Measurements from ENCODE around the gene TRAF3.

Gene TRAF3

GRCh38 chr14:102885737-102886447 is 108.6 kb downstream of the TRAF3 start:
- no peaks in the 10 kb centered on the region for H3K79me2 ChIP-seq (ENCODE audit: control insufficient read depth, insufficient read depth, low read length)
- no peak overlapping the region for H2BK5ac ChIP-seq (ENCODE audit: low read length)
- no peak overlapping the region for H3K27ac ChIP-seq (ENCODE audit: low read depth, low read length)
- H2BK15ac ChIP-seq (replicated peaks; ENCODE audit: low read depth), result no peak overlapping the region
- H2AK5ac ChIP-seq (ENCODE audit: low read length), result no peak overlapping the region
- H3K36me3 ChIP-seq (ENCODE audit: control insufficient read depth, insufficient read depth, low read length), result no peaks in the 10 kb centered on the region
- H3K4ac ChIP-seq (ENCODE audit: low read depth, low read length), result no peak overlapping the region
- H3K27me3 ChIP-seq (ENCODE audit: insufficient read depth, low read length, poor library complexity), result no peaks in the 10 kb centered on the region
- H3K4me3 ChIP-seq (ENCODE audit: low read length), result no peak overlapping the region
- no peak overlapping the region for H3K4me2 ChIP-seq (ENCODE audit: low read length)
- no peak overlapping the region for H3K18ac ChIP-seq (ENCODE audit: low read length)
- no peak overlapping the region for H3K9ac ChIP-seq (ENCODE audit: low read length)
- no peak overlapping the region for H3K56ac ChIP-seq (ENCODE audit: low read length)
- DNase-seq, result peak; percentile 5
- no peak overlapping the region for H4K5ac ChIP-seq (ENCODE audit: low read length)
- no peaks in the 10 kb centered on the region for H3K4me1 ChIP-seq (ENCODE audit: control insufficient read depth, low read depth, low read length)
- no peak overlapping the region for H2BK120ac ChIP-seq (ENCODE audit: low read depth, low read length)
- no peak overlapping the region for H4K8ac ChIP-seq (ENCODE audit: low read depth, low read length)
- H3K79me1 ChIP-seq (ENCODE audit: low read length), result no peaks in the 10 kb centered on the region
- H3K23ac ChIP-seq (ENCODE audit: low read length), result no peak overlapping the region
- WGBS (ENCODE audit: extremely low coverage, insufficient coverage, low lambda C conversion rate), result no CpG with 5 or more reads among the region's 22 CpGs

GRCh38 chr14:102888748-102889147 is 111.5 kb downstream of the TRAF3 start:
- DNase-seq, result no peak
- Histone ChIP-seq H2BK120ac (ENCODE audit: low read depth, low read length) (no peak overlapping the region), H3K56ac (ENCODE audit: low read length) (no peak overlapping the region), H3K4me1 (ENCODE audit: control insufficient read depth, low read depth, low read length) (no peaks in the 10 kb centered on the region), H3K18ac (ENCODE audit: low read length) (no peak overlapping the region), H3K23ac (ENCODE audit: low read length) (no peak overlapping the region), H3K4me2 (ENCODE audit: low read length) (no peak overlapping the region), H2BK5ac (ENCODE audit: low read length) (no peak overlapping the region), H3K79me1 (ENCODE audit: low read length) (no peaks in the 10 kb centered on the region), H3K79me2 (ENCODE audit: control insufficient read depth, insufficient read depth, low read length) (no peaks in the 10 kb centered on the region), H3K4ac (ENCODE audit: low read depth, low read length) (no peak overlapping the region), H3K27me3 (ENCODE audit: insufficient read depth, low read length, poor library complexity) (no peaks in the 10 kb centered on the region), H3K36me3 (ENCODE audit: control insufficient read depth, insufficient read depth, low read length) (no peaks in the 10 kb centered on the region), H3K27ac (ENCODE audit: low read depth, low read length) (no peak overlapping the region), H4K8ac (ENCODE audit: low read depth, low read length) (no peak overlapping the region), H2AK5ac (ENCODE audit: low read length) (no peak overlapping the region), H4K5ac (ENCODE audit: low read length) (no peak overlapping the region), H3K9ac (ENCODE audit: low read length) (no peak overlapping the region), H3K4me3 (ENCODE audit: low read length) (no peak overlapping the region), H2BK15ac (replicated peaks; ENCODE audit: low read depth) (no peak overlapping the region)
- no CpG with 5 or more reads among the region's 1 CpG for WGBS (ENCODE audit: extremely low coverage, insufficient coverage, low lambda C conversion rate)

GRCh38 chr14:102889615-102890014 is 112.4 kb downstream of the TRAF3 start:
- Histone ChIP-seq H3K4ac (ENCODE audit: low read depth, low read length) (no peak overlapping the region), H3K4me3 (ENCODE audit: low read length) (no peak overlapping the region), H3K9ac (ENCODE audit: low read length) (no peak overlapping the region), H3K79me2 (ENCODE audit: control insufficient read depth, insufficient read depth, low read length) (no peaks in the 10 kb centered on the region), H3K79me1 (ENCODE audit: low read length) (no peaks in the 10 kb centered on the region), H3K27me3 (ENCODE audit: insufficient read depth, low read length, poor library complexity) (no peaks in the 10 kb centered on the region), H3K4me1 (ENCODE audit: control insufficient read depth, low read depth, low read length) (no peaks in the 10 kb centered on the region), H4K5ac (ENCODE audit: low read length) (no peak overlapping the region), H2BK15ac (replicated peaks; ENCODE audit: low read depth) (no peak overlapping the region), H2BK120ac (ENCODE audit: low read depth, low read length) (no peak overlapping the region), H3K23ac (ENCODE audit: low read length) (no peak overlapping the region), H3K4me2 (ENCODE audit: low read length) (no peak overlapping the region), H2AK5ac (ENCODE audit: low read length) (no peak overlapping the region), H3K27ac (ENCODE audit: low read depth, low read length) (no peak overlapping the region), H2BK5ac (ENCODE audit: low read length) (no peak overlapping the region), H3K56ac (ENCODE audit: low read length) (no peak overlapping the region), H3K36me3 (ENCODE audit: control insufficient read depth, insufficient read depth, low read length) (no peaks in the 10 kb centered on the region), H3K18ac (ENCODE audit: low read length) (no peak overlapping the region), H4K8ac (ENCODE audit: low read depth, low read length) (no peak overlapping the region)
- WGBS (ENCODE audit: extremely low coverage, insufficient coverage, low lambda C conversion rate), result no CpG with 5 or more reads among the region's 7 CpGs
- DNase-seq, result no peak

GRCh38 chr14:102891111-102891510 is 113.9 kb downstream of the TRAF3 start:
- no peak overlapping the region for H3K4me2 ChIP-seq (ENCODE audit: low read length)
- no peak overlapping the region for H3K18ac ChIP-seq (ENCODE audit: low read length)
- no CpG with 5 or more reads among the region's 15 CpGs for WGBS (ENCODE audit: extremely low coverage, insufficient coverage, low lambda C conversion rate)
- no peak overlapping the region for H3K56ac ChIP-seq (ENCODE audit: low read length)
- H3K4ac ChIP-seq (ENCODE audit: low read depth, low read length), result no peak overlapping the region
- H3K79me2 ChIP-seq (ENCODE audit: control insufficient read depth, insufficient read depth, low read length), result no peaks in the 10 kb centered on the region
- H2BK120ac ChIP-seq (ENCODE audit: low read depth, low read length), result no peak overlapping the region
- no peak overlapping the region for H2BK5ac ChIP-seq (ENCODE audit: low read length)
- no peak for DNase-seq
- no peaks in the 10 kb centered on the region for H3K36me3 ChIP-seq (ENCODE audit: control insufficient read depth, insufficient read depth, low read length)
- no peak overlapping the region for H2AK5ac ChIP-seq (ENCODE audit: low read length)
- no peaks in the 10 kb centered on the region for H3K4me1 ChIP-seq (ENCODE audit: control insufficient read depth, low read depth, low read length)
- no peaks in the 10 kb centered on the region for H3K27me3 ChIP-seq (ENCODE audit: insufficient read depth, low read length, poor library complexity)
- H2BK15ac ChIP-seq (replicated peaks; ENCODE audit: low read depth), result no peak overlapping the region
- no peaks in the 10 kb centered on the region for H3K79me1 ChIP-seq (ENCODE audit: low read length)
- H3K9ac ChIP-seq (ENCODE audit: low read length), result no peak overlapping the region
- no peak overlapping the region for H3K4me3 ChIP-seq (ENCODE audit: low read length)
- no peak overlapping the region for H4K8ac ChIP-seq (ENCODE audit: low read depth, low read length)
- H4K5ac ChIP-seq (ENCODE audit: low read length), result no peak overlapping the region
- H3K27ac ChIP-seq (ENCODE audit: low read depth, low read length), result no peak overlapping the region
- H3K23ac ChIP-seq (ENCODE audit: low read length), result no peak overlapping the region

- Histone ChIP-seq H3K56ac (ENCODE audit: low read length) (no peak overlapping the region), H2BK5ac (ENCODE audit: low read length) (no peak overlapping the region), H3K4me1 (ENCODE audit: control insufficient read depth, low read depth, low read length) (no peaks in the 10 kb centered on the region), H2AK5ac (ENCODE audit: low read length) (no peak overlapping the region), H2BK15ac (replicated peaks; ENCODE audit: low read depth) (no peak overlapping the region), H3K79me1 (ENCODE audit: low read length) (no peaks in the 10 kb centered on the region), H3K18ac (ENCODE audit: low read length) (no peak overlapping the region), H3K79me2 (ENCODE audit: control insufficient read depth, insufficient read depth, low read length) (no peaks in the 10 kb centered on the region), H3K4me3 (ENCODE audit: low read length) (no peak overlapping the region), H3K4ac (ENCODE audit: low read depth, low read length) (no peak overlapping the region), H3K23ac (ENCODE audit: low read length) (no peak overlapping the region), H3K27me3 (ENCODE audit: insufficient read depth, low read length, poor library complexity) (no peaks in the 10 kb centered on the region), H3K9ac (ENCODE audit: low read length) (no peak overlapping the region), H2BK120ac (ENCODE audit: low read depth, low read length) (no peak overlapping the region), H4K5ac (ENCODE audit: low read length) (no peak overlapping the region), H3K36me3 (ENCODE audit: control insufficient read depth, insufficient read depth, low read length) (no peaks in the 10 kb centered on the region), H4K8ac (ENCODE audit: low read depth, low read length) (no peak overlapping the region), H3K4me2 (ENCODE audit: low read length) (no peak overlapping the region), H3K27ac (ENCODE audit: low read depth, low read length) (no peak overlapping the region)
- no peak for DNase-seq
- no CpG with 5 or more reads among the region's 4 CpGs for WGBS (ENCODE audit: extremely low coverage, insufficient coverage, low lambda C conversion rate)
Measured at GRCh38 chr14:102891556-102891955, 114.3 kb downstream of the TRAF3 start.

- Histone ChIP-seq H3K27ac (ENCODE audit: low read depth, low read length) (no peak overlapping the region), H3K56ac (ENCODE audit: low read length) (no peak overlapping the region), H2BK5ac (ENCODE audit: low read length) (no peak overlapping the region), H3K23ac (ENCODE audit: low read length) (no peak overlapping the region), H2BK15ac (replicated peaks; ENCODE audit: low read depth) (no peak overlapping the region), H3K9ac (ENCODE audit: low read length) (no peak overlapping the region), H4K8ac (ENCODE audit: low read depth, low read length) (no peak overlapping the region), H3K18ac (ENCODE audit: low read length) (no peak overlapping the region), H3K4me3 (ENCODE audit: low read length) (no peak overlapping the region), H3K36me3 (ENCODE audit: control insufficient read depth, insufficient read depth, low read length) (no peaks in the 10 kb centered on the region), H4K5ac (ENCODE audit: low read length) (no peak overlapping the region), H2AK5ac (ENCODE audit: low read length) (no peak overlapping the region), H3K4me1 (ENCODE audit: control insufficient read depth, low read depth, low read length) (no peaks in the 10 kb centered on the region), H3K79me2 (ENCODE audit: control insufficient read depth, insufficient read depth, low read length) (no peaks in the 10 kb centered on the region), H3K4ac (ENCODE audit: low read depth, low read length) (no peak overlapping the region), H3K27me3 (ENCODE audit: insufficient read depth, low read length, poor library complexity) (no peaks in the 10 kb centered on the region), H2BK120ac (ENCODE audit: low read depth, low read length) (no peak overlapping the region), H3K79me1 (ENCODE audit: low read length) (no peaks in the 10 kb centered on the region), H3K4me2 (ENCODE audit: low read length) (no peak overlapping the region)
- WGBS (ENCODE audit: extremely low coverage, insufficient coverage, low lambda C conversion rate), result no CpG with 5 or more reads among the region's 8 CpGs
- DNase-seq, result no peak
Measured at GRCh38 chr14:102892651-102893050, 115.4 kb downstream of the TRAF3 start.
